Fibroblast of the aortic adventitia (primary cell): ENCODE measurements around the gene GBGT1. TPM values are rescaled to one million over a fixed set of nuclear protein-coding genes. Genes with fewer than 3 reads are reported as not detected.

Experiments
- DNase-seq: peaks from one replicate; pipeline ENCODE4 v3.0.0-alpha.2; 2010; ENCODE audit warnings: low read depth
- H3K4me3 ChIP-seq: 2 replicates; pipeline ENCODE4 v1.5.1; 2011; ENCODE audit warnings: low read depth, mild to moderate bottlenecking, control low read depth, low read length, moderate library complexity
- CTCF ChIP-seq: IDR thresholded peaks from 2 replicates; pipeline ENCODE4 v1.5.1; 2011; ENCODE audit warnings: mild to moderate bottlenecking, low read length, control low read depth, inconsistent platforms; ENCODE audit not compliant: insufficient read depth
- total RNA-seq: library from RNA; depleted of rRNA; stranded (reverse); fragments of >200 nt; gene quantifications from 2 replicates; pipeline ENCODE4 v1.2.3, GENCODE V29; 2012; ENCODE audit warnings: low replicate concordance

Gene GBGT1
- total RNA-seq, 1 donor: 1.6 TPM

GRCh38 chr9:133107245-133107722, 56.4 kb downstream of the GBGT1 start:
- DNase-seq: no peak
- TF ChIP-seq CTCF: no peak
- H3K4me3 ChIP-seq: no peak overlapping the region

- no peak for TF ChIP-seq CTCF
- no peak overlapping the region for H3K4me3 ChIP-seq
- no peak for DNase-seq
Measured at GRCh38 chr9:133106511-133107244, 57.0 kb downstream of the GBGT1 start.

- no peak overlapping the region for H3K4me3 ChIP-seq
- no peak for TF ChIP-seq CTCF
- DNase-seq: no peak
Measured at GRCh38 chr9:133105461-133105770, 58.3 kb downstream of the GBGT1 start.

- no peak overlapping the region for H3K4me3 ChIP-seq
- DNase-seq: no peak
- TF ChIP-seq CTCF: no peak
Measured at GRCh38 chr9:133104718-133105460, 58.8 kb downstream of the GBGT1 start.

GRCh38 chr9:133103987-133104505, 59.7 kb downstream of the GBGT1 start:
- no peak for TF ChIP-seq CTCF
- DNase-seq: no peak
- no peak overlapping the region for H3K4me3 ChIP-seq

GRCh38 chr9:133103183-133103986, 60.3 kb downstream of the GBGT1 start:
- DNase-seq: no peak
- peak; percentile 96 for TF ChIP-seq CTCF
- H3K4me3 ChIP-seq: no peak overlapping the region
